HG03575 (cell line): ENCODE measurements around the gene SGPP1.
"Not testable (repeated sequence)": the region's sequence is repeated elsewhere in the genome, so short reads cannot be mapped to it uniquely, and the experiment has no call there.

Experiments used
- ATAC-seq: cut with Tn5 transposase; IDR thresholded peaks from one replicate; pipeline ENCODE4 v1.9.1; 2021; ENCODE audit not compliant: unreplicated experiment, insufficient number of reproducible peaks, low FRiP score; ENCODE audit errors: extremely low read depth

SGPP1 gene

GRCh38 chr14:63682727-63683593, 44.9 kb downstream of the SGPP1 start:
- no peak for ATAC-seq

- ATAC-seq, result no peak
Measured at GRCh38 chr14:63678536-63678935, 49.3 kb downstream of the SGPP1 start.

- no peak for ATAC-seq
Measured at GRCh38 chr14:63677891-63678379, 49.9 kb downstream of the SGPP1 start.

GRCh38 chr14:63676615-63677014, 51.2 kb downstream of the SGPP1 start:
- ATAC-seq, result no peak

- ATAC-seq, result no peak
Measured at GRCh38 chr14:63673886-63674497, 53.9 kb downstream of the SGPP1 start.

GRCh38 chr14:63673255-63673654, 54.6 kb downstream of the SGPP1 start:
- no peak for ATAC-seq

- ATAC-seq, result no peak
Measured at GRCh38 chr14:63672417-63673180, 55.3 kb downstream of the SGPP1 start.

- no peak for ATAC-seq
Measured at GRCh38 chr14:63671987-63672386, 55.9 kb downstream of the SGPP1 start.

GRCh38 chr14:63670692-63671091, 57.2 kb downstream of the SGPP1 start:
- ATAC-seq, result no peak

GRCh38 chr14:63666335-63666734, 61.5 kb downstream of the SGPP1 start:
- no peak for ATAC-seq

GRCh38 chr14:63663428-63664341, 64.2 kb downstream of the SGPP1 start:
- ATAC-seq, result no peak

GRCh38 chr14:63662776-63663175, 65.1 kb downstream of the SGPP1 start:
- no peak for ATAC-seq

- ATAC-seq, result not testable (repeated sequence)
Measured at GRCh38 chr14:63661881-63662280, 66.0 kb downstream of the SGPP1 start.

- no peak for ATAC-seq
Measured at GRCh38 chr14:63659726-63660125, 68.1 kb downstream of the SGPP1 start.

- ATAC-seq, result no peak
Measured at GRCh38 chr14:63656194-63656593, 71.7 kb downstream of the SGPP1 start.

- ATAC-seq, result no peak
Measured at GRCh38 chr14:63654936-63655335, 72.9 kb downstream of the SGPP1 start.

- no peak for ATAC-seq
Measured at GRCh38 chr14:63654346-63654745, 73.5 kb downstream of the SGPP1 start.

GRCh38 chr14:63652406-63652805, 75.5 kb downstream of the SGPP1 start:
- ATAC-seq, result no peak
